KMS-11 (cell line): ENCODE data around the gene CMTM2.

ENCODE experiments used
- H2AFZ ChIP-seq: fragments of 200-600 bp; sonication (generic); 2 replicates; pipeline ENCODE4 v1.6.1; 2016; ENCODE audit warnings: antibody characterized with exemption, mixed run types, low read depth
- H3K27ac ChIP-seq: fragments of 200-600 bp; sonication (generic); 2 replicates; pipeline ENCODE4 v1.6.1; 2016; ENCODE audit warnings: mild to moderate bottlenecking, mixed run types
- H3K27me3 ChIP-seq: fragments of 200-600 bp; sonication (generic); 2 replicates; pipeline ENCODE4 v1.6.1; 2017; ENCODE audit warnings: mild to moderate bottlenecking, low read depth, mixed run types, moderate library complexity; ENCODE audit not compliant: insufficient read depth
- H3K36me3 ChIP-seq: fragments of 200-600 bp; sonication (generic); 2 replicates; pipeline ENCODE4 v1.6.1; 2017; ENCODE audit warnings: mild to moderate bottlenecking, mixed run types; ENCODE audit not compliant: insufficient read depth
- H3K4me1 ChIP-seq: fragments of 200-600 bp; sonication (generic); 2 replicates; pipeline ENCODE4 v1.6.1; 2016; ENCODE audit warnings: mild to moderate bottlenecking, low read depth, mixed run types; ENCODE audit not compliant: poor library complexity, severe bottlenecking
- H3K4me2 ChIP-seq: fragments of 200-600 bp; sonication (generic); 2 replicates; pipeline ENCODE4 v1.7.0; 2016; ENCODE audit warnings: mild to moderate bottlenecking, mixed run types
- H3K4me3 ChIP-seq: fragments of 200-600 bp; sonication (generic); IDR thresholded peaks from 2 replicates; pipeline ENCODE4 v1.6.1; 2017; ENCODE audit warnings: low read depth, low read length, mixed read lengths; ENCODE audit not compliant: insufficient read depth
- H3K79me2 ChIP-seq: fragments of 200-600 bp; sonication (generic); 2 replicates; pipeline ENCODE4 v1.6.1; 2016; ENCODE audit warnings: low read depth, mixed run types; ENCODE audit not compliant: insufficient read depth
- H3K9ac ChIP-seq: fragments of 200-600 bp; sonication (generic); 2 replicates; pipeline ENCODE4 v1.6.1; 2016; ENCODE audit warnings: mild to moderate bottlenecking, mixed run types
- H4K20me1 ChIP-seq: fragments of 200-600 bp; sonication (generic); 2 replicates; pipeline ENCODE4 v1.6.1; 2016; ENCODE audit warnings: mild to moderate bottlenecking, mixed run types; ENCODE audit not compliant: insufficient read depth
- TF ChIP-seq, protein P1 (sequence below): fragments of 200-600 bp; sonication (generic); conservative IDR thresholded peaks from 2 replicates; pipeline ENCODE4 v1.6.1; 2017; ENCODE audit warnings: low read depth, mild to moderate bottlenecking, antibody characterized with exemption, low read length, moderate library complexity, mixed read lengths

CMTM2 gene

DNA sequence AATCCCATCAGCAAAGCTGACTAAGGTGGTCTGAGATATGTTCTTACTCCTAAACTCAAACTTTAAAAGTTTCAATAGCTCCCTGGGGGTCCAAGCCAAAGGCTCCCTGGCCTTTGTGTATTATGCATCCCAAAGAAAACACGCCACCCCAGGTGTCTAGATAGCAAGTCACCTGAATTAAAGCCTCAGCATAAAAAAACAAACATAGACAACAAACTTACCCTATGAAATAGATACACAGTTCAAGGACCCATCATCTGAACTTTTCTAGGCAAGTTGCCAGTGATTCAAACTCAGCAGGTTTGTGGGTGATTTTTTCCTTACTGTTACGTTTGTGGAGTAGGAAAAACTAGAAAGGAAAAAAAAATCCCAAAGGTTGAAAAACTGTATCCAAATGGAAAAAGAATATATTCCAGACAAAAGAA, 37.8 kb downstream of the CMTM2 start:
- Histone ChIP-seq H3K4me3 (no peak overlapping the region), H3K79me2 (no peaks in the 10 kb centered on the region), H3K27ac (no peak overlapping the region), H2AFZ (no peak overlapping the region), H3K9ac (no peak overlapping the region), H3K4me1 (no peaks in the 10 kb centered on the region), H3K4me2 (no peak overlapping the region), H4K20me1 (no peaks in the 10 kb centered on the region), H3K27me3 (no peaks in the 10 kb centered on the region), H3K36me3 (no peaks in the 10 kb centered on the region)
- TF ChIP-seq, protein P1, sequence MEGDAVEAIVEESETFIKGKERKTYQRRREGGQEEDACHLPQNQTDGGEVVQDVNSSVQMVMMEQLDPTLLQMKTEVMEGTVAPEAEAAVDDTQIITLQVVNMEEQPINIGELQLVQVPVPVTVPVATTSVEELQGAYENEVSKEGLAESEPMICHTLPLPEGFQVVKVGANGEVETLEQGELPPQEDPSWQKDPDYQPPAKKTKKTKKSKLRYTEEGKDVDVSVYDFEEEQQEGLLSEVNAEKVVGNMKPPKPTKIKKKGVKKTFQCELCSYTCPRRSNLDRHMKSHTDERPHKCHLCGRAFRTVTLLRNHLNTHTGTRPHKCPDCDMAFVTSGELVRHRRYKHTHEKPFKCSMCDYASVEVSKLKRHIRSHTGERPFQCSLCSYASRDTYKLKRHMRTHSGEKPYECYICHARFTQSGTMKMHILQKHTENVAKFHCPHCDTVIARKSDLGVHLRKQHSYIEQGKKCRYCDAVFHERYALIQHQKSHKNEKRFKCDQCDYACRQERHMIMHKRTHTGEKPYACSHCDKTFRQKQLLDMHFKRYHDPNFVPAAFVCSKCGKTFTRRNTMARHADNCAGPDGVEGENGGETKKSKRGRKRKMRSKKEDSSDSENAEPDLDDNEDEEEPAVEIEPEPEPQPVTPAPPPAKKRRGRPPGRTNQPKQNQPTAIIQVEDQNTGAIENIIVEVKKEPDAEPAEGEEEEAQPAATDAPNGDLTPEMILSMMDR, result no peak

DNA sequence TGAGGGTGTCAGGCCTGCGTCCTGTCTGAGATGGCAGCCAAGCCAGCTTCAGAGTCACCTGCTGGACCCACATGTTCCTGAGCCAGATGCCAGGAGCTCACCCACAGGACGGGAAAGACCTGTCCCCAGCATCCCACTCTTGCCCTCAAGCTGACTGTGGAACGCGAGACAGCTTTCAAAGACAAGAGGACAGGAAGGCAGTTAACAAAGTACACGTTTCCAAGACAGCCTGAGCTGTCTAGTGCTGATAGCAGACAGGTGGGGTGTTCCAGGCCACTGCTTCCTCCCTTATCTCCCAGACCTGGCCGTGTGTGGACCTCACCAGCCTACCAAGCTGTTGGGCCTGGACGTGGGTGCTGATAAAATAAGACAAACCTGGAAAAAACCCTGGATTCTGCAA, 38.5 kb downstream of the CMTM2 start:
- H3K27ac ChIP-seq, result no peak overlapping the region

DNA sequence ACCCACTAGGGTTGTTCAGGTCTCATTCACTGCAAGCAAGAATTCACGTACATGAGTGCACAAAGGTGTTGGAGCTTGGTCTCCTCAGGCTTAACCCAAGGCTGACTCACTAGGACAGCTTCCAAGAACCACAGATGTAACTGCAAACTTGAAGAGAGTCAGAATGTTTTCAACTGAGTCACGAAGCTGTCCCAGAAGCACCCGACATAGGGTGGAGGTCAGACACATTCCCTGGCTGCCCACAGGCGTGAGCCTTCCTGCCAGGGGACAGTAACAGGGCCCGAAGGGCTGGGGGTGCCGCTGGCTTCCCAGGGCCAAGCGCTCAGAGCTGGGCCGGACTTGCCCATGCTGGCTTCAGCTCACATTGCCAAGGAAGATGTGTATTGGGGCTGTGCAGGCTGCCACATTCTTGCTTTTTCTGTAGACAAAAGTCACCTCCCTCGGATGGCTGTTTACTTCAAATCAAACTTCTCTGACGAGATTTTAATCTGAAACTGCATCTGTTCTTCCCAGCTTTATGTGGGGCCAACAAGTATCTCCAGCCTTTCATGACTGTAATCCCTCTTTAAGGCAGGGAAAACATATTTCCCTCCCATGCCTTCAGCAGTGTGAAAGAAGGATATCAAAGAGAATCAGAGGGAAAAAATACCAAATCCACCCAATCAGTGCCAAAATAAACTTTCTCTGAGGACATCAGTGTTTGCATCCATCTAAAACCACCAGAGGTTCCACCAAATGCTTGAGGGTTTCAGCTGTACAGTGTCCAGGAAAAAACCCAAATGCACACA, 39.5 kb downstream of the CMTM2 start:
- TF ChIP-seq, protein P1, result no peak
- Histone ChIP-seq H3K27me3 (no peaks in the 10 kb centered on the region), H3K9ac (no peak overlapping the region), H4K20me1 (no peaks in the 10 kb centered on the region), H3K27ac (no peak overlapping the region), H3K4me3 (no peak overlapping the region), H3K4me2 (no peak overlapping the region), H3K79me2 (no peaks in the 10 kb centered on the region), H3K36me3 (no peaks in the 10 kb centered on the region), H2AFZ (no peak overlapping the region), H3K4me1 (no peaks in the 10 kb centered on the region)

More for the DNA sequence above, 38.5 kb downstream of the CMTM2 start:
- Histone ChIP-seq H3K79me2 (no peaks in the 10 kb centered on the region), H3K9ac (no peak overlapping the region), H4K20me1 (no peaks in the 10 kb centered on the region), H2AFZ (no peak overlapping the region), H3K4me1 (no peaks in the 10 kb centered on the region), H3K4me3 (no peak overlapping the region), H3K4me2 (no peak overlapping the region), H3K27me3 (no peaks in the 10 kb centered on the region), H3K36me3 (no peaks in the 10 kb centered on the region)
- TF ChIP-seq, protein P1, result no peak

DNA sequence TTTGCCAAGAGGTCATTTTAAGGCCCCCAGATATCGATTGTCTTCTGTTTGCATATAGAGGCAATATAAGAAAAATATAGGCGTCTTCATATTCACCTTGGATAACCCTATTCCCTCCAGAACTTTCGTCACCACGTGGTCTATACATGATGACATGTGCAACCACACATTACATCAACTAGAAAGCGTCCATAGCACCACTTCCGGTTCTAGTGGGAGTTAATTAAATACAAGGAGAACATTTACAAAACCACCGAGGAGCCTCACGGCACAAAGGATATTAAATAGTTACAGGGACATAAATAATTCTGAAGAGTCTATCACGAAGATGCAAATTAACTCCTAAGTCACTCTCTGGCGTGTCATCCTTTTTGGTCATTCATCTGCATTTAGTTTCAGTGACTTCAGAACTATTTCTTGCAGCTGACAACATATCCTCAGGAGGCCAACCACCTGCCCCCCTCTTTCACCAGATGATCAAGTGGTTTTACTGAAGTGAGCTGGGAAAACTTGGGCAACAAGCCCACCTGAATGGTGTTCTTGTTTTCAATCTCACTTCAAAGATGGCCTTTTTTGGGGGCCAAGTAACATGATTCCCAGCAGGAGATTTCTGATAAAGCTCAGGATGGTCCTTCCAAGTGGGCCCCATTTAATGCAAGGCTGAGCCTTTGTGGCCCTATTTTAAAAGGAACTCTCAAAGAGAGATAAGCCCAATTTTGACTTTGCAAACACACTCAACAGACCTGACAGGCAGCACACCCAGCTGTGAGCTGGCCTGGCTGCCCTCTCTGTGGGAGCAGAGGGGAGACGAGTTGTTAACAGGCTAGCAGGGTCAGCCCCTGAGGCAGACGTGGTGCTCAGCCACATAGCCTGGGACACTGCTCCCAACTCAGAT, 40.5 kb downstream of the CMTM2 start:
- Histone ChIP-seq H3K4me1 (no peaks in the 10 kb centered on the region), H3K9ac (no peak overlapping the region), H3K4me2 (no peak overlapping the region), H3K27ac (no peak overlapping the region), H3K36me3 (no peaks in the 10 kb centered on the region), H3K4me3 (no peak overlapping the region), H3K79me2 (no peaks in the 10 kb centered on the region), H3K27me3 (no peaks in the 10 kb centered on the region), H4K20me1 (no peaks in the 10 kb centered on the region), H2AFZ (no peak overlapping the region)
- TF ChIP-seq, protein P1, result no peak
